ENCODE measurements around the gene PSRC1.
A peak's percentile ranks its signal among the peaks of the same experiment; 100 is the strongest.
"Not testable (repeated sequence)": the region's sequence is repeated elsewhere in the genome, so short reads cannot be mapped to it uniquely, and the experiment has no call there.

PSRC1 gene

DNA sequence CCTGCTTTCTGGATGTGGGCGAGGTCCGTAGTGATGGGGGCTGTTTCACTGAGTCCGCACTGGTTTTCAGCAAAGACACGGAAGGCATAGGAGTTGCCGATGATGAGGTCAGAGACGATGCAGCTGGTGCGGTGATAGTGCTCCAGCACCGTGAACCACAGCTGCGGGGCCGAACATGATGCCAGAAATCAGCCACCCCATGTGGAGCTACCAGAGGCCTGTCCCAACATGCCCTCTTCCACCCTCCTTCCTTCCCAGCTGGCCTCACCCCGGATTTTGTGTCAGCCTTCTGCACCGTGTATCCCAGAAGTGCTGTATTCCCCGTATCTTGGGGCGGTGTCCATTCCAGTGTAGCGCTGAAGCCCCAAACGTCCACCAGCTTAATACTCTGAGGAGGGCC, 13.8 kb upstream of the PSRC1 start:
- DNase-seq (ENCODE audit: low read depth in 2 of 2, low spot score in 1 of 2): no peak

DNA sequence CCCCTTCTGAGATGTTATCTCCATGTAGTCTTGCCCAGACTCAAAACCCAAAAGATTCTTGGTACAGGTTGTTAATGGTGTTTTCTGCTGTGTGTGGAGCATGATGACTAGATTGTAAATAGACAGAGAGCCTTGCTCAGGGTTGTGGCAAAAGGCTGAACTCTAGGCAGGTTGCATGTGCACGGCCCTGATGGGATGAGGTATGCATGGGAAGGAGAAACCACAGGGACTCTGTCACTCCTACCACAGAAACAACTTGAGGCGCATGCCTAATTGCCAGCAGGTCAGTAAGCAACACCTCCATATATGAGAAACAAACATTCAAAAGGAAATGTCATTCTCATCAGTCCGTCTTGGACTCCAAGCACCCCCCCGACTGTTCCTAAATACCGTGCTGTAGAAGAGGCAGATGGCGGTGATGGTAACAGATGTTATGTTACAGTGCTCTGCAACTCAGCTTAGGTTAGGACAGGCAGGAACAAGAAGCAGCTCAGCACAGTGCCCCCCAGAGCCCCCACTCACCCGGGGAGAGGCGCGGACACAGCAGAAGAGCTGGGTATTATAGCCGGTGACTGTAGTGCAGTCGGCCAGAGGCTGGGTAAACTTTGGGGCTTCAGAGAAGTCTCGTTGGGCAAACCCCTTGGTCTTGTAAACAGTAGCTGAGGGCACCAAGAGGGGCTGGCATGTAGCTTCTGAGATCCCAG, 12.9 kb upstream of the PSRC1 start:
- DNase-seq (ENCODE audit: low read depth in 2 of 2, low spot score in 1 of 2): no peak

DNA sequence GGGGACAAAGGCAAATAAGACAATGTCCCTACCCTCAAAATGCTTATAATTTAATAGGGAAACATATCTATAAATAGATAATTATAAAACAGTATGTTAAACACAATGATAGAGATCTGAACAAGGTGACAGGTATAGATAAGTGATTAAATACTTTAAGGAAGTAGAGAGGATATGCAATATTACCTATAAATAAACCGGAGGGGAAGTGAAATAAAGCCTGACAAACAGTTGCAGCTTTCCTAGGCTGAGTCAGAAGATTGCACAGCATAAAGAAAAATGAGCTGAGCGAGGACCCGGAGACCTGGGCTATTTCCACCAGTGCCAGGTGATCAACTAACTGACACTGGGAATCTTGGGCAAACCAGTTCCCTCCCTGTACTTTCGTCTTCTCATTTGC, 11.5 kb upstream of the PSRC1 start:
- no peak for DNase-seq (ENCODE audit: low read depth in 2 of 2, low spot score in 1 of 2)

DNA sequence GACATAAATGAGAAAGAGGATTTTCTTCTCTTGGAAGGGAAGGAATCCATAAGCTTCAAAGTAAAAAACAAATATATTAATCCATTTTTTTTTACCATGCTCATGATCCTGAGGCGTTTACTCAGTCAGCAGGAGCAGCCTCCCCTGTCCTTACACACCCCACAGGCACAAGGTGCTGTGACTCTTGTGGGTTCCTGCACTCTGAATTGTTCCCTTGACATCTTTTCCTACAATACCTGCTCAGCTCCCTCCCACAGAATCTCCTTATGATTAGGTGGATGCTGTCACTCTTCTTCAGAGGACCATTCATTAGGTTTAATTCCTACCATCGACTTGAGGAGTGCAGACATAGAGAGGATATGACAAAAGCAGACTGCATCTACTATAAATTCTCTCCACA, 10.1 kb upstream of the PSRC1 start:
- no peak for DNase-seq (ENCODE audit: low read depth in 2 of 2, low spot score in 1 of 2)

DNA sequence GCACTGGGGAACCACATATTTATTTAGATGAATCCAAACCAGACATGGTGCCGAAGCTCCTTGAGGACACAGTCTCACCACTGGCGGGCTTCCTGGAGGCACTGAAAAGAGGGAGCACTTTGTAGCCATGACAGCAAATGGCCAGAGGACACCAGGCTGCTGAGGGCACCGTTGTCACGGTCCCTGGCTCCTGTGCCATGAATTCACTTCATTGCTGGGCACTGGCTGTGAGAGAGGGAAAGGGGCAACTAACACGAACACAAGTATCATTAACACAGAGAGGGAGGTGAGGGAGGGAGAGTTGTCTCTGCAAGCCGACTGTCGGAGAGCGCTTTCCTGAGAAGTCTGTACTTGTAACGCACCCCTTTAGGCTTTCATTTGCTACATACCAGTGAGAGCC, 9.4 kb upstream of the PSRC1 start:
- DNase-seq (ENCODE audit: low read depth in 2 of 2, low spot score in 1 of 2): no peak

DNA sequence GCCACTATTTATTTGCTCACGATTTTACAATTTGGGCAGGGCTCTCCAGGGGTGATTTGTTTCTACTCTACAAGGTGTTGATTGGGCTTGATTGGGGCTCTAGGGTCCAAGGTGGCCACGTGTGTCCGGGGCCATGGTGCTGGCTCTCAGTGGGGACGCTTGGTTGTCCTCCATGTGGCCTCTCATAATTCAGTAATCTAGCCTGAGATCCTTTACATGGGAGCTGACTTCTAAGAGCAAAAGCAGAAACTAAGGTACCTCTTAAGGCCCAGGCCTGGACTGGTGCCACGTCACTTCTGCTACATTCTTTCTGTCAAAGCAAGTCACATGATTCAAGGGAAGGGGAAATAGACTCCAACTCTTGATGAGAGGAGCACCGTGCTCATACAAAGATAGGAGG, 8.1 kb upstream of the PSRC1 start:
- no peak for DNase-seq (ENCODE audit: low read depth in 2 of 2, low spot score in 1 of 2)

DNA sequence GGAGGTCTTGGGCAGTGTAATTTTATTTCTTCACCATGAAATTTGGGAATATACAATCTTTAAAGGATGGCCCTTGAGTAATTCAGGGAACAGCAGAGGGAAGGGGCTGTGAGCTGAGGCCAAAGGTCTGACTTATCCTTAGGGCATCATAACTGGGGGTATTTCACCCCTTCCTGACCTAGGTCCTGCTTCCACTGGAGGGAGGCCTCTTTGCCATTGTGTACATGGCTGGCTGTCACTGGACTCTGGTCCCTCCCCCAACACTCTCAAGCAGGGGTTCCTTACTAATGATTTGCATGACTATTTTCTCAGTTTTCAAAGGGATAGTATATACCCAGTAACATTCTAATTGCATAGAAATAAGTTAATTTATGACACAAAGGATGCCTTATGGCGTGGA, 7.2 kb upstream of the PSRC1 start:
- no peak for DNase-seq (ENCODE audit: low read depth in 2 of 2, low spot score in 1 of 2)

DNA sequence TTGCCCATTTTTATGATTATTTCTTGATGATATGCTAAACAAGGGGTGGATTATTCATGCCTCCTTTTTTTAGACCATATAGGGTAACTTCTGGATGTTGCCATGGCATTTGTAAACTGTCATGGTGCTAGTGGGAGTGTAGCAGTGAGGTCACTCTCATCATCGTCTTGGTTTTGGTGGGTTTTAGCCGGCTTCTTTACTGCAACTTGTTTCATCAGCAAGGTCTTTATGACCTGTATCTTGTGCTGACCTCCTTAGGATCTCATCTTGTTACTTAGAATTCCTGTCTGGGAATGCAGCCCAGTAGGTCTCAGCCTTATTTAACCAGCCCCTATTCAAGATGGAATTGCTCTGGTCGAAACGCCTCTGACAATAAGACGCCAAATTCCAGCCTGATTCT, 3.8 kb upstream of the PSRC1 start:
- not testable (repeated sequence) for DNase-seq (ENCODE audit: low read depth in 2 of 2, low spot score in 1 of 2)

DNA sequence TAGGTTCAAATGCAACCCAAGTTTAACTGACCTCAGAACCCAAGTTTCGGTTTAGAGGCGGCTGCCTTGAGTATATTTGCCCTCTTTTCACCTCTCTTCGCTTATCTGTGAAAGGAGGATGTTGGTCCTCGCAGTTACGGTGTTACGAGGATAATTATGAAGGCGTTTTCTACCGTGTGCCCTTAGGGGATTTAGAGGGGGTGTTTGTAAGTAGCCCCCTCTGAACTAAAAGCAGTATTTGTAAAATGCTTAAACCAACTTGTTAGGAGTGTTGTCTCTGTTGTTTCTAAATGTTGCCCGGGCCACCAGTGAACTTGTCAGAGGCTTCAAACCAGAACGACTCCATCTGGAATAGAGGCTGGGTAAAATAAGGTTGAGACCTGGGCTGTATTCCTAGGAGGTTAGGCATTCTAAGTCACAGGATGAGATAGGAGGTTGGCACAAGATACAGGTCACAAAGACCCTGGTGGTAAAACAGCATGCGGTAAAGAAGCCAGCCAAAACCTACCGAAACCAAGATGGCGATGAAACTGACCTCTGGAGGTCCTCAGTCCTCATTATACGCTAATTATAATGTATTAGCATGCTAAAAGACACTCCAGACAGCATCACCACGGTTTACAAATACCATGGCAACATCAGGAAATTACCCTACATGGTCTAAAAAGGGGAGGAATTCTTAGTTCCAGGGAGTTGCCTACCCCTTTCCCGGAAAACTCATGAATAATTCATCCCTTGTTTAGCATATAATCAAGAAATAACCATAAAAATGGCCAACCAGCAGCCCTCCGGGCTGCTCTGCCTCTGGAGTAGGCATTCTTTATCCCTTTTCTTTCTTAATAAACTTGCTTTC, 1.0 kb upstream of the PSRC1 start:
- DNase-seq (ENCODE audit: low read depth in 2 of 2, low spot score in 1 of 2): no peak

DNA sequence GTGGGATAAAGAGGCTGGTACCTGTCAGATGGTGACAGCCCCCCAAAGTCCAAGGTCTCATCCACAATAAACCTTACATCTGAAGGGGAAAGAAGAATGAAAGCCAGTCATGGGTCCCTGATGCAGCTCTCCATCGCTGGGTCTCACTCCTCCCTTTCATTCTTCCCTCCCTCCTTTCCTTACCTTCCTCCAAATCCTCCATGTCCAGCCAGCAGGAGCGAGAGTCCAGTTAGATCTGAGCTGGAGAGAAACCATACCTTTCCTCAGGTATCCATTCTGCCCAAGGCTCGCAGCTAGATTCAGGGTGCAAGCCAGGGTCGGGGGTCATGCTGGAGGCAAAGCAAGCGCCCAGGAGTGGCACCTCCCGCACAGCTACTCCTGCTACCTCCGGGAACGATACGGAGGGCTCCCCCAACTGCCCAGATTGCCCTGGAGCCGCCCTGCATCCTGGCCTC, 421 bp downstream of the PSRC1 start:
- DNase-seq (ENCODE audit: low read depth in 2 of 2, low spot score in 1 of 2): no peak

DNA sequence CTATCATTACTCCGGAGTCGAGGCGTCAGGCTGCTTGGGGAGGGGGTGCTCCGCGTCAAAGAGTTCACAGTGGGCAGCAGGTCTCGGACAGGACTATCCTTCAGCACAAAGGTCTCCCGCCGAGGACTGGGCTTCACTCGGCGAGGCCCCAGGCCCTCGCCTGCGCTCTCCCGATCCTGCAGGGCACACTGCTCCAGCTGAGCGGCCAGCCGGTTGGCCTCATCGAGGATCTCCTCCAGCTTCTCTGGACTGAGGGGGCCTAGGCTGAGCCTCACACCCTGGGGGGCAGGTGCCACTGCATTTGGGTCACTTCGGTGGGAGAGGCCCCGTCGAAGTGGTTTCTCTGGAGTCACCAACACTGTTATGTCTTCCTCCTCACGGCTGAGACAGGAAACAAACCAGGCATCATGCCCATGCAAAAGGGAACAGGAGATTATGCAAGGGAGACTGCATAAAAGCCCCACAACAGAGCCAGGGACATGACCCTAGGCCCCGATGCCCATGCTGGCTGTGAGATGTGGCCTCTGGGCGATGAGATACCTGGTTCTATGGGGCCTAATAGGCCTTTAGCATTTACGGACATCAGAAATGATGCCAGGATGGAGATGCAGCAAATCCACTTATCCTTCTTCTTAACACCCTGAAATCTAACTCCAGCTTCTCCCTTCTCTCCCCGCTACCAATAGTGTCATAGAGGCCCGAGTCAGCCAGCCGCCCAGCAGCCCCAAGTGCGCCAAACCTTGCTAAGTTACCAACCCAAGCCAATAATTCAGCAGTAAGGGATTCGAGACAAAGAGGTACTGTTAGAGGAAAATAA, 1.1 kb downstream of the PSRC1 start:
- no peak for DNase-seq (ENCODE audit: low read depth in 2 of 2, low spot score in 1 of 2)

DNA sequence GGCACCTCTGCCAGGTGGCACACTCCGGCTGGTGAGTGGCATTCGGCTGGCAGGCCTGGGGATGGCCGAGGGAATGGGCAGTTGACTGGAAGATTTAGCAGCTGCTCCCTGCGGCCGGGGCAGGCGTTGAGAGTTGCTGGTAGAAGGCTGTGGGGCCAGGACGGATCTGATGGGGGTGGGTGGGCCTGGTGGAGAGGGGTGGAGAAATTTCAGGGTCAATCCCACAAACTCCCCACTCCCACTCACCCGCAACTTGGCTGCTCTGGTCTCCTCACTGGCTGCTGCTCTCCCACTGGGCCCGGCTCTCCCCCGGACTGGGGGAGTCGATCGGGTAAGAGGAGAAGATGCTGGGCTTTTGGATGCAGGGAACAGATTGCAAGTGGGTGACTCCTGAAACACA, 2.1 kb downstream of the PSRC1 start:
- DNase-seq (ENCODE audit: low read depth in 2 of 2, low spot score in 1 of 2): no peak

DNA sequence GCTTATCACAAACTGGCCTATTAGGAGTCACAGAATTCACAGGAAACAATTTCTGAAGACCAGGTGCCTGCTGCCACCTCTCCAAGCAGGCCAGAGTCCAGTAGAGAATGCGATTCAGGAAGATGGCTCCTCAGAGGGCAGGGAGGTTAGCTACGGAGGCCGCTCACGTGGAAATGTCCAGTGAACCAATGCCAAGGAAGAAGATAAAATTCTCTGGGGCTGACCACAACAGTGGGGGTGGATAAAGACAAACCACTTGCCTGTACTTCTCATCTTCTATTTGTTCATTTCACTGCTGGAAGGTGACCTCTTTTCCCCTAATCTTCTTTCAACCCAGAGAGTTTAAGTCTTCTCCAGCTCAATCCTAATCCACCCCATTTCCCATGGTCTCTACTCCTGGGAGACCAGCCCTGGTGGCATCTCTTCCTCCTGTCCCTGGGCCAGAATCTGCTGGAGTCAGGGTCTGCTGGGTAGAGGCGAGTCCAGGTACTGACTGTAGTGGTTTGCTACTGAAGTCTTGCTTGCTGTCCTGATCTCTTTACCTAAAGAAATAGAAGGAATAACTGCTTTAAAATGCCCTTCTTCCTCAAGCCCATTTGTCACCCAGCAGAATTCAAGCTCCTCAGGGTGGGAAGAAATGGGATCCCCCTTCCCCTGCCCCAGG, 3.2 kb downstream of the PSRC1 start:
- DNase-seq (ENCODE audit: low read depth in 2 of 2, low spot score in 1 of 2): no peak

DNA sequence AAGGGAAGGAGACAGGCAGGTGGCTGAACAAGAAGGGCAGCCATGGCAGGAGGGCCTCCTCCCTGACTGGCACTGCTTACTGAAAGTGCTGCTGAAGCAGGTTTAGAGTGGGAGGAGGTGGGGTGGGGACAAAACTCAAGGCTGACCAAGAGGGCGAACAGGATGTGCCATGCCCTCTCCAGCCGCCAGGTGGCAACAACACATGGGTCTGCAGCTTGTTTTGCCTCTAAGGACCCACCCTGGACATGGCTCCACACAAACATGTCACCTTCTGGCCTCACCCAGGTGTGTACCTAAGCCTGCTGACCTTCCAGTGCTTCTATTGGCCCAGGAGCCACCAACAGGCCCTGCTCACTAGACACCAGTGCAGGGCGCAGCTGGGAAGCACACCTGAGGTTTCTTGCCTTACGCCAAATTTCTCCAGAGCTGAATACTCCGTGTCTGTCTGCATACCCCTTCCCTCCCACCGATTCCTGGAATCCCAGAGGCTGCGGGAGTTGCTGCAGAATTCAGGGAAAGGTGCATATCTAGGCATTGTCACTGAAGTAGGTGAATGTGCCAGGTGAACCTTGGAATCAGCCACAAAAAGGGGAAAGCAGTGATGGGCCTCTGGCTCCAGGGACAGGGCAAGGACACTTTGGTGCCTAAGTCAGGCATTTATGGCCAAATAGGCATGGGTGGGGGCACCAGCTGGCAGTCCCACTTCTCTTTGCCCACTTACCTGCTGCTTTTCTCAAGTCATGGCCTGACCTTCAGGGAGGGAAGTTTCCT, 5.3 kb downstream of the PSRC1 start:
- peak; percentile 28 to 29 for DNase-seq (ENCODE audit: low read depth in 2 of 2, low spot score in 1 of 2)

DNA sequence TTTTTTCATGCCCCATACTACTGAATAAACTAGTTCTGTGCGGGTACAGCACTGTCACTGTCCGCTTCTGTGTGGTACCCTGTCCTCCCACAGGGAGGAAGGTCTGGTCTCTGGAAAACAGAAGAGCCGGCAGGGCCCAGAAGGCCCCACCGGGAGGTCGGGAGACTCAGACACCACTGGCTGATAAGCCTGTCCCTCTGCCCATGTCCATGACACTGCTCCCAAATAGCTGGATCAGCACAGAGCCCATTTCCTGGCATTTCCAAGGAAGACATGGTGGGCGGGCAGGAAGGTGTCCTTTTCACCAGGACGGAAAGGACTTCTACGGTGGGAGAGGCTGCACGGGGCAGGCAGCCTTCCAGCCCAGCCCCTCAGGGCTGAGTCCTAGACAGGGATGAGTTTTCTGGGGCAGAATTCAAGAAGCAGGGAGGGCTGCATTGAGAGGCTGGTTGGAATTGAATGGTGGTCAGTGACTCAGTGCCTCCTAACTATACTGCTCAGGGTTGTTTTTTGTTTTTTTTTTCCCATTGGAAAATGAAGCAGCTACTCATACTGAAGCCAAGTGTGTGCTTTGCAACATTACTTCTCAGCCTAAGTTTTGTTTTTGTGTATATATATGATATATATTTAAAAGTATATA, 7.1 kb downstream of the PSRC1 start:
- DNase-seq (ENCODE audit: low read depth in 2 of 2, low spot score in 1 of 2): no peak

DNA sequence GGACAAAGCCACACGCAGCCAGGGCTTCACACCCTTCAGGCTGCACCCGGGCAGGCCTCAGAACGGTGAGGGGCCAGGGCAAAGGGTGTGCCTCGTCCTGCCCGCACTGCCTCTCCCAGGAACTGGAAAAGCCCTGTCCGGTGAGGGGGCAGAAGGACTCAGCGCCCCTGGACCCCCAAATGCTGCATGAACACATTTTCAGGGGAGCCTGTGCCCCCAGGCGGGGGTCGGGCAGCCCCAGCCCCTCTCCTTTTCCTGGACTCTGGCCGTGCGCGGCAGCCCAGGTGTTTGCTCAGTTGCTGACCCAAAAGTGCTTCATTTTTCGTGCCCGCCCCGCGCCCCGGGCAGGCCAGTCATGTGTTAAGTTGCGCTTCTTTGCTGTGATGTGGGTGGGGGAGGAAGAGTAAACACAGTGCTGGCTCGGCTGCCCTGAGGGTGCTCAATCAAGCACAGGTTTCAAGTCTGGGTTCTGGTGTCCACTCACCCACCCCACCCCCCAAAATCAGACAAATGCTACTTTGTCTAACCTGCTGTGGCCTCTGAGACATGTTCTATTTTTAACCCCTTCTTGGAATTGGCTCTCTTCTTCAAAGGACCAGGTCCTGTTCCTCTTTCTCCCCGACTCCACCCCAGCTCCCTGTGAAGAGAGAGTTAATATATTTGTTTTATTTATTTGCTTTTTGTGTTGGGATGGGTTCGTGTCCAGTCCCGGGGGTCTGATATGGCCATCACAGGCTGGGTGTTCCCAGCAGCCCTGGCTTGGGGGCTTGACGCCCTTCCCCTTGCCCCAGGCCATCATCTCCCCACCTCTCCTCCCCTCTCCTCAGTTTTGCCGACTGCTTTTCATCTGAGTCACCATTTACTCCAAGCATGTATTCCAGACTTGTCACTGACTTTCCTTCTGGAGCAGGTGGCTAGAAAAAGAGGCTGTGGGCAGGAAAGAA, 8.1 kb downstream of the PSRC1 start:
- no peak for DNase-seq (ENCODE audit: low read depth in 2 of 2, low spot score in 1 of 2)

DNA sequence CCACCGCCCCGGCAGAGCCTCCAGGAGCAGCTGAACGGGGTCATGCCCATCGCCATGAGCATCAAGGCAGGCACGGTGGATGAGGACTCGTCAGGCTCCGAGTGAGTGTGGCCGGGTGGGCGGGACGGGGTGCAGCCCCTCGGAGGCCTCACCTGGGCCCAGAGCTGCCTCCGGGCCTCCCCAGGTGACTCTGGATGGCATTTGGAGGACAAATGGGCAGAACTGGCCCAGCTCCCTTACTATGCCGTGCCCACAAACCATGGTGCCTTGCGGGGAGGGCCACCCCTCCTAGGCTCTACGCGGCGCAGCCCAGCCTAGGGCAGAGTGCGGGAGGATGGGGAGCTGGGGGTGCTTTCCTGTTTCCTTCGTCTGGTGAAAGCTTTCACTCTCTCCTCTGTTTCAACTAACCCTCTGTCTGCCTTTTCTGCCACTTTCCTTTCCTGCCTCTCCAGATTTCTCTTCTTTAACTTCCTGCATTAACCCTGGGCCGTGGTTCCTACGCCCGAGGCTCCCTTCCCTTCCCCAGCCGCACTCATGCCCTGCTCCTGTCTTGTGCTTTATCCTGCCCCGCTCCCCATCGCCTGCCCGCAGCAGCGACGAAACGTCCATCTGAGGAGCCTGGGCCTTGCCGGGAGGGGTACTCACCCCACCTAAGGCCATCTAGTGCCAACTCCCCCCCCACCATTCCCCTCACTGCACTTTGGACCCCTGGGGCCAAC, 9.2 kb downstream of the PSRC1 start:
- no peak for DNase-seq (ENCODE audit: low read depth in 2 of 2, low spot score in 1 of 2)

DNA sequence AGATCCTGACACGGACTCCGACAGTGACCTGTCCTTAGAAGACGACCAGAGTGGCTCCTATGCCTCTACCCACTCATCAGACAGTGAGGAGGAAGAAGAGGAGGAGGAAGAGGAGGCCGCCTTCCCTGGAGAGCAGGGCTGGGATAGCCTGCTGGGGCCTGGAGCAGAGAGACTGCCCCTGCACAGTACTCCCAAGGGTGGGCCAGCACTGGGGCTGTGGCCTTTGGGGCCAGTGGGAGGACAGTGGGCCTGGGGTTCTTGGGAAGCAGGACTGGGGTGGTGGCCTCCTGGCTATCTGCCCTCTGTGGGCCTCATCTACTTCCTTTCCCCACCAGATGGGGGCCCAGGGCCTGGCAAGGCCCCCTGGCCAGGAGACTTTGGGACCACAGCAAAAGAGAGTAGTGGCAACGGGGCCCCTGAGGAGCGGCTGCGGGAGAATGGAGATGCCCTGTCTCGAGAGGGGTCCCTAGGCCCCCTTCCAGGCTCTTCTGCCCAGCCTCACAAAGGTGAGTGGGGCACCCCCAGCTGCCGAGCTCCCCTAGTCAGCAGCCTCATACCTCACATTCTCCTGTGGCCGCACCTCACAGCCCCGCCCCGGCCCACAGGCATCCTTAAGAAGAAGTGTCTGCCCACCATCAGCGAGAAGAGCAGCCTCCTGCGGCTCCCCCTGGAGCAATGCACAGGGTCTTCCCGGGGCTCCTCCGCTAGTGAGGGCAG, 10.0 kb downstream of the PSRC1 start:
- no peak for DNase-seq (ENCODE audit: low read depth in 2 of 2, low spot score in 1 of 2)
